GM12878 (cell line): Measurements from ENCODE around the gene KCNG3.

Experiments used
- EZH2 ChIP-seq: IDR thresholded peaks from 2 replicates; pipeline ENCODE4 v1.6.1; 2012; ENCODE audit warnings: low read depth, mild to moderate bottlenecking, control low read depth, inconsistent platforms, low read length, borderline replicate concordance; ENCODE audit not compliant: control insufficient read depth
- NR2C2 ChIP-seq: IDR thresholded peaks from 2 replicates; pipeline ENCODE4 v1.6.1; 2011; ENCODE audit warnings: borderline replicate concordance, low read depth; ENCODE audit not compliant: control insufficient read depth, insufficient read length
- POLR2A ChIP-seq: IDR thresholded peaks from 2 replicates; pipeline ENCODE4 v1.6.1; 2011; ENCODE audit warnings: low read depth, mild to moderate bottlenecking, low read length
- POLR2AphosphoS5 ChIP-seq: IDR thresholded peaks from 2 replicates; pipeline ENCODE4 v1.6.1; 2011; ENCODE audit warnings: mild to moderate bottlenecking, low read length, inconsistent platforms
- ZNF274 ChIP-seq: IDR thresholded peaks from one replicate; pipeline ENCODE4 v1.8.0; 2011; ENCODE audit not compliant: insufficient read length, insufficient read depth
- TF ChIP-seq, protein P1 (sequence below), 3 experiments: IDR thresholded peaks in 2 of 3; conservative IDR thresholded peaks in 1 of 3; 2 replicates each; pipeline ENCODE4 v1.5.1; 2011; ENCODE audit warnings: low read depth in 3 of 3, low read length in 3 of 3, mild to moderate bottlenecking in 3 of 3, control low read depth in 2 of 3, moderate library complexity in 2 of 3, inconsistent platforms in 1 of 3, mixed read lengths in 1 of 3; ENCODE audit not compliant: control insufficient read depth in 2 of 3, insufficient read depth in 1 of 3; ENCODE audit errors: extremely low read depth in 1 of 3
- TF ChIP-seq, protein P2 (sequence below): IDR thresholded peaks from 2 replicates; pipeline ENCODE4 v1.6.1; 2012; ENCODE audit warnings: mild to moderate bottlenecking, low read depth, low read length
- TF ChIP-seq, protein P3 (sequence below): fragments of 450-650 bp; IDR thresholded peaks from 2 replicates; pipeline ENCODE4 v1.6.1; 2017; ENCODE audit warnings: antibody characterized with exemption, mild to moderate bottlenecking, moderate library complexity
- TF ChIP-seq, protein P4 (sequence below): fragments of 450-650 bp; IDR thresholded peaks from 2 replicates; pipeline ENCODE4 v1.6.1; 2017; ENCODE audit warnings: mild to moderate bottlenecking

DNA sequence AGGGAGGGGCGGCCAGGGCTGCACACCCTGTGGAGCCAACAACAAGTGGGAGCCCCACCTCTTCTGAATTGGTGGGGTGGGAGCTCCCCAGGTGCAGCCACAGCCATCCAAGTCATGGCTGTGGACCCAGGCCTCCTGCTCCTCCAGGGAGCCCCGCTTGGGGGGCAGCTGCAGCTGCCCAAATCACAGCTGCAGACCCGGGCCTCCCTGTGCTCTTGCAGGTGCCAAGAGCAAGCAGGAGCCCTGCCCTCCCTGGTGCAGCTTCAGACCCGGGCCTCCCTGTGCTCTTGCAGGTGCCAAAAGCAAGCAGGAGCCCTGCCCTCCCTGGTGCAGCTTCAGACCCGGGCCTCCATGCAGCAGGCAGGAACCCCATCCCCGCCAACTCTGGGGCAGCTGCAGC is 86.3 kb downstream of the KCNG3 start:
- TF ChIP-seq, protein P1, sequence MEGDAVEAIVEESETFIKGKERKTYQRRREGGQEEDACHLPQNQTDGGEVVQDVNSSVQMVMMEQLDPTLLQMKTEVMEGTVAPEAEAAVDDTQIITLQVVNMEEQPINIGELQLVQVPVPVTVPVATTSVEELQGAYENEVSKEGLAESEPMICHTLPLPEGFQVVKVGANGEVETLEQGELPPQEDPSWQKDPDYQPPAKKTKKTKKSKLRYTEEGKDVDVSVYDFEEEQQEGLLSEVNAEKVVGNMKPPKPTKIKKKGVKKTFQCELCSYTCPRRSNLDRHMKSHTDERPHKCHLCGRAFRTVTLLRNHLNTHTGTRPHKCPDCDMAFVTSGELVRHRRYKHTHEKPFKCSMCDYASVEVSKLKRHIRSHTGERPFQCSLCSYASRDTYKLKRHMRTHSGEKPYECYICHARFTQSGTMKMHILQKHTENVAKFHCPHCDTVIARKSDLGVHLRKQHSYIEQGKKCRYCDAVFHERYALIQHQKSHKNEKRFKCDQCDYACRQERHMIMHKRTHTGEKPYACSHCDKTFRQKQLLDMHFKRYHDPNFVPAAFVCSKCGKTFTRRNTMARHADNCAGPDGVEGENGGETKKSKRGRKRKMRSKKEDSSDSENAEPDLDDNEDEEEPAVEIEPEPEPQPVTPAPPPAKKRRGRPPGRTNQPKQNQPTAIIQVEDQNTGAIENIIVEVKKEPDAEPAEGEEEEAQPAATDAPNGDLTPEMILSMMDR (IDR thresholded peaks at IDR 0.05 in 2 of 3, conservative IDR thresholded peaks at IDR 0.05 in 1 of 3; ENCODE audit: control insufficient read depth in 2 of 3, extremely low read depth in 1 of 3, insufficient read depth in 1 of 3, low read depth in 3 of 3, low read length in 3 of 3): no peak
- TF ChIP-seq NR2C2 (no peak), ZNF274 (no peak), POLR2AphosphoS5 (no peak), POLR2A (no peak), EZH2 (no peak)
- TF ChIP-seq, protein P2, sequence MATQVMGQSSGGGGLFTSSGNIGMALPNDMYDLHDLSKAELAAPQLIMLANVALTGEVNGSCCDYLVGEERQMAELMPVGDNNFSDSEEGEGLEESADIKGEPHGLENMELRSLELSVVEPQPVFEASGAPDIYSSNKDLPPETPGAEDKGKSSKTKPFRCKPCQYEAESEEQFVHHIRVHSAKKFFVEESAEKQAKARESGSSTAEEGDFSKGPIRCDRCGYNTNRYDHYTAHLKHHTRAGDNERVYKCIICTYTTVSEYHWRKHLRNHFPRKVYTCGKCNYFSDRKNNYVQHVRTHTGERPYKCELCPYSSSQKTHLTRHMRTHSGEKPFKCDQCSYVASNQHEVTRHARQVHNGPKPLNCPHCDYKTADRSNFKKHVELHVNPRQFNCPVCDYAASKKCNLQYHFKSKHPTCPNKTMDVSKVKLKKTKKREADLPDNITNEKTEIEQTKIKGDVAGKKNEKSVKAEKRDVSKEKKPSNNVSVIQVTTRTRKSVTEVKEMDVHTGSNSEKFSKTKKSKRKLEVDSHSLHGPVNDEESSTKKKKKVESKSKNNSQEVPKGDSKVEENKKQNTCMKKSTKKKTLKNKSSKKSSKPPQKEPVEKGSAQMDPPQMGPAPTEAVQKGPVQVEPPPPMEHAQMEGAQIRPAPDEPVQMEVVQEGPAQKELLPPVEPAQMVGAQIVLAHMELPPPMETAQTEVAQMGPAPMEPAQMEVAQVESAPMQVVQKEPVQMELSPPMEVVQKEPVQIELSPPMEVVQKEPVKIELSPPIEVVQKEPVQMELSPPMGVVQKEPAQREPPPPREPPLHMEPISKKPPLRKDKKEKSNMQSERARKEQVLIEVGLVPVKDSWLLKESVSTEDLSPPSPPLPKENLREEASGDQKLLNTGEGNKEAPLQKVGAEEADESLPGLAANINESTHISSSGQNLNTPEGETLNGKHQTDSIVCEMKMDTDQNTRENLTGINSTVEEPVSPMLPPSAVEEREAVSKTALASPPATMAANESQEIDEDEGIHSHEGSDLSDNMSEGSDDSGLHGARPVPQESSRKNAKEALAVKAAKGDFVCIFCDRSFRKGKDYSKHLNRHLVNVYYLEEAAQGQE: no peak
- TF ChIP-seq, protein P3, sequence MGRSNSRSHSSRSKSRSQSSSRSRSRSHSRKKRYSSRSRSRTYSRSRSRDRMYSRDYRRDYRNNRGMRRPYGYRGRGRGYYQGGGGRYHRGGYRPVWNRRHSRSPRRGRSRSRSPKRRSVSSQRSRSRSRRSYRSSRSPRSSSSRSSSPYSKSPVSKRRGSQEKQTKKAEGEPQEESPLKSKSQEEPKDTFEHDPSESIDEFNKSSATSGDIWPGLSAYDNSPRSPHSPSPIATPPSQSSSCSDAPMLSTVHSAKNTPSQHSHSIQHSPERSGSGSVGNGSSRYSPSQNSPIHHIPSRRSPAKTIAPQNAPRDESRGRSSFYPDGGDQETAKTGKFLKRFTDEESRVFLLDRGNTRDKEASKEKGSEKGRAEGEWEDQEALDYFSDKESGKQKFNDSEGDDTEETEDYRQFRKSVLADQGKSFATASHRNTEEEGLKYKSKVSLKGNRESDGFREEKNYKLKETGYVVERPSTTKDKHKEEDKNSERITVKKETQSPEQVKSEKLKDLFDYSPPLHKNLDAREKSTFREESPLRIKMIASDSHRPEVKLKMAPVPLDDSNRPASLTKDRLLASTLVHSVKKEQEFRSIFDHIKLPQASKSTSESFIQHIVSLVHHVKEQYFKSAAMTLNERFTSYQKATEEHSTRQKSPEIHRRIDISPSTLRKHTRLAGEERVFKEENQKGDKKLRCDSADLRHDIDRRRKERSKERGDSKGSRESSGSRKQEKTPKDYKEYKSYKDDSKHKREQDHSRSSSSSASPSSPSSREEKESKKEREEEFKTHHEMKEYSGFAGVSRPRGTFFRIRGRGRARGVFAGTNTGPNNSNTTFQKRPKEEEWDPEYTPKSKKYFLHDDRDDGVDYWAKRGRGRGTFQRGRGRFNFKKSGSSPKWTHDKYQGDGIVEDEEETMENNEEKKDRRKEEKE: no peak
- TF ChIP-seq, protein P4, sequence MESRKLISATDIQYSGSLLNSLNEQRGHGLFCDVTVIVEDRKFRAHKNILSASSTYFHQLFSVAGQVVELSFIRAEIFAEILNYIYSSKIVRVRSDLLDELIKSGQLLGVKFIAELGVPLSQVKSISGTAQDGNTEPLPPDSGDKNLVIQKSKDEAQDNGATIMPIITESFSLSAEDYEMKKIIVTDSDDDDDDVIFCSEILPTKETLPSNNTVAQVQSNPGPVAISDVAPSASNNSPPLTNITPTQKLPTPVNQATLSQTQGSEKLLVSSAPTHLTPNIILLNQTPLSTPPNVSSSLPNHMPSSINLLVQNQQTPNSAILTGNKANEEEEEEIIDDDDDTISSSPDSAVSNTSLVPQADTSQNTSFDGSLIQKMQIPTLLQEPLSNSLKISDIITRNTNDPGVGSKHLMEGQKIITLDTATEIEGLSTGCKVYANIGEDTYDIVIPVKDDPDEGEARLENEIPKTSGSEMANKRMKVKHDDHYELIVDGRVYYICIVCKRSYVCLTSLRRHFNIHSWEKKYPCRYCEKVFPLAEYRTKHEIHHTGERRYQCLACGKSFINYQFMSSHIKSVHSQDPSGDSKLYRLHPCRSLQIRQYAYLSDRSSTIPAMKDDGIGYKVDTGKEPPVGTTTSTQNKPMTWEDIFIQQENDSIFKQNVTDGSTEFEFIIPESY: no peak
